Activated naive CD4-positive, alpha-beta T cell (primary cell): ENCODE measurements around the gene GINM1.

Experiments used
- DNase-seq, 4 experiments: peaks; one replicate each; lab custom pipeline; 2025; lab: John Stamatoyannopoulos, UW

The GINM1 gene

DNA sequence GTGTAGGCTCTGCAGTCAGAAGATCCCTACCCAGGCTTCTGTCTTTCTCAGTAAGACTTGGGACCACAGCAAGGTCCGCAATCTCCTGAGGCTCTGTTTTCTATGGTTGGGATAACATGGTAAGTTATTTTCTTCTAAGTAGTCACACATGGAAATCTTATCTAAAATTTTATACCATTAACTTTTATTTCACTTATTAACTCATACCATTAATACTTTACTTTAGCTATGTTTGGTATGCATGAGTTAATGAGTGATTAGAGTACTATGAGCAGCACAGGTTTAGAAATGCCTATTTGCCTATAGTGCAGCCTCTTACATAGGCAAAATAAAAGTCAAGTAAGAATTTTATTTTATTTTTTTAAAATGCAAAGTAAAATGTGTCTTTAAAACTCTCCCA lies 27.2 kb downstream of the GINM1 start:
- DNase-seq, result no peak

DNA sequence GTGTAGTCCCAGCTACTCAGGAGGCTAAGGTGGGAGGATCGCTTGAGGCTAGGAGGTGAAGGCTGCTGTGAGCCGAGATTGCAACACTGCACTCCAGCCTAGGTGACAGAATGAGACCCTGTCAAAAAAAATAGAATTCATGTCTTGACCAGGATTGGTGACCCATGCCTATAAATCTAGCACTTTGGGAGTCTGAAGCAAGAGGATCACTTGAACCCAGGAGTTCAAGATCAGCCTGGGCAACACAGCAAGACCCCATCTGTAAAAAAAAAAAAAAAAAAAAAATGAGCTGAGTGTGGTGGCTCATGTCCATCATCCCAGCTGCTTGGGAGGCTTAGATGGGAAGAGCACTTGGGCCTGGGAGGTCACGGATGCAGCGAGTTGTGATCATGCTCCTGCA lies 34.3 kb downstream of the GINM1 start:
- DNase-seq, result no peak

DNA sequence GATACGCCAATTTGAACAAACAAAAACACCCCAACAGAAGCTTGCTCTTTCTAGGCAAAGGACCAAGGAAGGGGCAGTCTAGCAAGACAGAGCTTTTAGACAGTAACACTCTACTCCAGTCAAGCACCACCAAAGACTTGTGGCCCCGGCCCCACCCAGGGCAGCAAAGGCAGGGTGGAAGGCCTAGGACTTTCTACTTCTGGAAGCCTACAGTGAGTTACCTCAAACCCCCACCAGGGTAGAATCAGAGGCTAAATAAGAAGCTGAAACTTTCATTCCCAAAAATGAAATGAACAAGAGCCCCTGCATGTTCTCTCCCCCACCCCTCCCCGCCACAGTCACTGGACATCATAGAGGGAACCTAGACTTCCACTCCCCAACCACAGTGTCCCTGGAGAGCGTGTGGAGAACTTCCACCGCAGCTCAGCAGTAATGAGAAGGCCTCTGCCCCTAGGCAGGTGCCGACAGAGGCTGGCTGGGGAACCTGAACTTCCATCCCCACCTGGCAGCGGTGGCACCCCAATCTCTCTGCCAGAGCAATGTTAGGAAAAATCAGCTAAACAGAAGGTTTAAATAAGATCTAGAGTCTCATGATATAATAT lies 42.3 kb downstream of the GINM1 start:
- DNase-seq, result no peak

DNA sequence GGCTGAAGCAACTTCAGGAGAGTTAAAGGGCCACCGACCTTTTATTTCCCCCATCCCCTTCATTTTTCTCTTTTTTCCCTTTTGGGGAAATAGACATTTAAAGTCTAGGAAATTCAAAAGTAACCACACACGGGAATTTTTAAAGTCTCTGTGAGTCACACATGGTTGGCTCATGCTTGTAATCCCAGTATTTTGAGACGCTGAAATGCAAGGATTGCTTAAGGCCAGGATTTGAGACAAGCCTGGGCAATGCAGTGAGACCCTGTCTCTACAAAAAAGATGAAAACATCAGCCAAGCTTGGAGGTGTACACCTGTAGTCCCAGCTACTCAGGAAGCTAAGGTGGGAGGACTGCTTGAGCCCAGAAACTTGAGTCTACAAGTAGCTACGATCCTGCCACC lies 48.2 kb downstream of the GINM1 start:
- DNase-seq, result no peak

DNA sequence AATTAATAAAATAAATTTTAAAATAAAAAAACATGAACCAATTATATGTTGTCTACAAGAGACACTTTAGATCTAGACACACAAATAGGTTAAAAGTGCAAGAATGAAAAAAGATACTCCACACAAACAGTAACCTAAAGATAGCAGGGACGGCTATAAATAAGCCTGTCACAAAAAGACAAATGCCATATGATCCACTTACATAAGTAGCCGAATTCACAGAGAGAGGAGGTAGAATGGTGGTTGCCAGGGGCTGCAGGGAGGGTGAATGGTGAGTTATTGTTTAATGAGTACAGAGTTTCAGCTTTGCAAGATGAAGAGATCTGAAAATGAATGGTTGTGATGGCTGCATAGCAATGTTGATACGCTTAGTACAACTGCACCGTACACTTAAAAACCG lies 49.6 kb downstream of the GINM1 start:
- no peak for DNase-seq

DNA sequence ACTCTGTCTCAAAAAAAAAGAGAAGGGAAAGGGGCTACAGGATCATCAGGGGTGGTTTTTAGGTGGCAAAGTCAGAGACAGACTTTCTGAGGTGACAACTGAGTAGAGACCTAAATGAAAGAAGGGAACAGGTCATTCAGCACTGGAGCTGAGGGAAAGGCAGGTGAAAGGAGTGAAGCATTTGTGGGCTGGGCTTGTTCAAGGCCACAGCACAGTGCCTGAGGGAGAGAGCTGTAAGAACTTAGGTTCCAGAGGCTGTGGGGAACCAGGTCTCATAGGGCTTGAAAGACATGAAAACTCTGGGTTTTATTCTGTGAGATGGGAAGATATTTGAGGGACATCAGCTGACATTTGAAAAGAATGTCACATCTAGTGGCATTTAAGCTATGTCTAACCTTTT lies 61.5 kb downstream of the GINM1 start:
- no peak for DNase-seq

DNA sequence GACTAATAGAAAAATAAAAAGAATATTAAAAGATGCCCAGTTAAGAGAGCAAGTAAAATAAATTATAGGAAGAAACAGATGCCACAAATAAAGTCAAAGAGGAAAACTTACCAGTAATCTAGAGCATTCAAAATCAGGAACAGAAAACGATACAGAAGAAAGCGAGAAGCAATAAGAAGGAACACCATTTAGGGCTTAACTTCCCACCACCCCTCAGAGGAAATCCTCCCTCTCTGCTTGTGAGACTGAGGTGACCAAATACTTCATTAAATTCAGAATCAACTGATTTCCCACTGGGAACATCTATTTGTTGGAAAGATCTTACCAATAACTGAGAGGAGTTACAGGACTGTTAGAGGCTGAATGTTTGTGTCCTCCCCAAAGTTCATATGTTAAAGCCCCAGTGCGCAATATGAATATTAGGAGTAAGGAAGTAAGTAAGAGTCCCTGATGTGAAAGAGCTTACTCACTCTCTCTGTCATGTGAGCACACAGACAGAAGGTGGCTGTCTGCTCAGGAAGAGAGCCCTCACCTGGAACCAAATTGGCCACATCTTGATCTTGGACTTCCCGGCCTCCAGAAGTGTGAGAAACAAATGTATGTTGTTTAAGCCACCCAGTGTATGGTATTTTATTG lies 62.8 kb downstream of the GINM1 start:
- no peak for DNase-seq

DNA sequence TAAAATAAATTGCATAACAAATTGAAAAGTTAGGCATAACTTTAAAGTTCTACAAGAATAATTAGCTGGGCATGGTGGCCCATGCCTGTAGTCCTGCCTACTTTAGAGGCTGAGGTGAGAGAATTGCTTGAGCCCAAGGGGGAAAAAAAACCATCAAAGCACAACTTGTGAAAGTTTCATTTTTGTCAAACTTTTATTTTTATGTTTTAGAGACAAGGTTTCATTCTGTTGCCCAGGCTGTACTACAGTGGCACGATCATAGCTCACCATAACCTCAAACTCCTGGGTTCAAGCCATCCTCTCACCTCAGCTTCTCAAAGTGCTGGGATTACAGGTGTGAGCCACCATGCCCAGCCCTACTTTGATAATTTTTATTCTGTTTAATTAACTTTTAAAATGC lies 68.1 kb downstream of the GINM1 start:
- no peak for DNase-seq

DNA sequence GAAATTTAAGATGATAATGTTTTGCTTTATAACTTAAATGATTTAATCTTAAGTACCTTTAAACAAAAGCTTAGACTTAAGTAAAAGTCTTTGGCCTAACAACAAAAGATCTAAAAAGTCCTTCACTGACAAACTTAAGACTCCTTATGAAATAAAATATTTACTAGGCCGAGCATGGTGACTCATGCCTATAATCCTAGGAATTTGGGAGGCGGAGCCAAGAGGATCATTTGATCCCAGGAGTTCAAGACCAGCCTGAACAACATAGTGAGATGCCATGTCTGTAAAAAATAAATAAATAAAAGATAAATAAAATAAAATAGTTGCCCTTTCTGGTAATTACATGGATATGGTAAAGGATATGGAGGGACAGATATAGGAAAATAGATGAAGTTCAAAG lies 69.9 kb downstream of the GINM1 start:
- DNase-seq, result no peak
